GM13977 (cell line): Measurements from ENCODE around the gene TAL1.

Experiments used
- DNase-seq: peaks from one replicate; pipeline ENCODE4 v3.0.0; 2012; ENCODE audit warnings: low spot score
- CTCF ChIP-seq: IDR thresholded peaks from 2 replicates; pipeline ENCODE4 v1.5.1; 2012; ENCODE audit warnings: mild to moderate bottlenecking, control low read depth; ENCODE audit not compliant: insufficient read depth; ENCODE audit errors: extremely low read depth, missing control alignments
- in situ Hi-C: fragments of 300-500 bp; cut with MboI; formaldehyde crosslinking; loops from one replicate; pipeline ENCODE4 v1.12.0; 2022; ENCODE audit warnings: low sequenced_read_pairs, low pct_unique_long_range_greater_than_20kb, mixed read lengths, inconsistent platforms; ENCODE audit not compliant: unreplicated experiment

TAL1 gene

DNA sequence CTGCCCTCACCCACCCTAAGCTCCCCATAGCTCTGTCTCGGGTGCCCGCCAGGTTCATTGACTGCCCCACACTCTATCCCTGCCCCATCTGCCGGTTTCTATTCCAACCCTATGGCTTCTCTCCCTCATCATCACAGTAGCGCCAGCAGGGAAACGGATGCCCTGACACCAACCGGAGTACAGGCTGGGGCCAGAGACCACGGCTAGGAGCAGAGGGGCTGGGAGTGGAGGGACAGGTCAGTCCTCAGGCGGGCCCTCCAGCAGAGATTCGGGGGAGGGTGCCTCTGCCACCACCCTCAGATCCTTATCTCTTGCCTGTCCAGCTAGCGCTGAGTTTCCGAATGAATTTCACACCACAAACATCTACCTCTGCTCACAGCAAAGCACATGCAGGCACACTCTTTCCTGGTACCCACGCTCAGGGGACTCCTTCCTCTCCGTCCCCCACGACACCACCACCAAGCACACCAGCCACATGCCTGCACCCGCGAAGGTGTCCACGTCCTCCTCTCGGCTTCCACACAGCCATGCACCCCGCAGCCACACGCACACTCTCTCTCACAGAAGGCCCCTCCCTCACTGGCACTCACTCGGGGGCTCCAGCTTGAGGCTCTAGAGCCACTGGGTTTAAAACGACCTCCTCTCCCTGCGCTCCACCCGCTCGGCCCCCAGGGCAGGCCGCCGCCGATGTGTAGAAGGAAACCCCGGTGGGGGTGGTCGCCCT, 7.2 kb downstream of the TAL1 start:
- DNase-seq, result no peak
- in situ Hi-C loops, result no loop called here
- no peak for TF ChIP-seq CTCF

- no peak for TF ChIP-seq CTCF
- in situ Hi-C loops, result no loop called here
- DNase-seq, result no peak
These were observed 7.9 kb downstream of the TAL1 start for GRCh38 chr1:47223921-47224675.

- no peak for TF ChIP-seq CTCF
- DNase-seq, result no peak
- in situ Hi-C loops, result no loop called here
These were observed 8.7 kb downstream of the TAL1 start for GRCh38 chr1:47223174-47223920.

- TF ChIP-seq CTCF, result no peak
- DNase-seq, result no peak
- in situ Hi-C loops, result no loop called here
These were observed 9.5 kb downstream of the TAL1 start for GRCh38 chr1:47222476-47222875.

GRCh38 chr1:47219590-47220220, 12.3 kb downstream of the TAL1 start:
- no peak for DNase-seq
- in situ Hi-C loops, result no loop called here
- TF ChIP-seq CTCF, result no peak

DNA sequence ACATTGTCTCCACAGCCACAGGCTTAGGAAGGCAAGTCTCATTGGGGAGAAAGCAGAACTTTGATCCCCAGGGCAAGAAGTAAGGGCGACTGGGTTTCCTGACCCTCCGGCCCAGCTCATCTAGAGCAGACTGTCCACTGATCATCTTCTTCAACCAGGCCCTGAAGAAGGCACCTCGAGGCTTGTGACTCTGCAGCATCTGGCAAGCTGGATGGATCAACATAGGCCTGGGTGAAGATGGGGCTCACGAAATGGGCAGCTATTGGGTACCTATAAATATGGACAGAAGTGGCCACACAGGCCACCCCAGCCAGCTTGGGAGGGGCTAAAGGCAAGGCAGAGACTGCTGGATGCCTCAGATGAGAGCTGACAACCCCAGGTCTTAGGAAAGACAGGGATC, 13.0 kb downstream of the TAL1 start:
- TF ChIP-seq CTCF, result no peak
- no peak for DNase-seq
- in situ Hi-C loops, result no loop called here
